GM12872 (cell line): ENCODE data around the gene ARG2.

Experiments used
- TF ChIP-seq, protein P1 (sequence below): IDR thresholded peaks from 3 replicates; pipeline ENCODE4 v1.5.1; 2011; ENCODE audit warnings: low read depth, mild to moderate bottlenecking, low read length, moderate library complexity; ENCODE audit not compliant: insufficient read depth

The ARG2 gene

DNA sequence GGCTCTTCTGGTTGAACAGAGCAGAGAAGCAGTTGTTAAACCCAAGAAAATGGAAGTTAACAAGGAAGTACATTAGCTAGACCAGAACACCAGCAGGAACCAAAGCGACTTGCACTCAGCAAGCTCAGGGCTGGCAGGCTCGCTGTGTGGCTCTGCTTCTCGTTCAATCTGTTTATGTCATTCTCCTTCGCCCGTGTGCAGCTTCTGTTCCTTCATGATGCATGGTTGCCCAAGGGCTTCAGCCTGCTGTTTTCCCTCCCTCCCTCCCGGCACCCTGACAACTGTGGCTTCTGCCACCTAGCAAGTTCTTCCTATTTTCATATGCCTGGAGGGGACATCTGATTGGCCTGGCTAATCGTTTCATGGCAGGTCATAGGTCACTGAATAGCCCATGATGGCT, 44.9 kb upstream of the ARG2 start:
- TF ChIP-seq, protein P1, sequence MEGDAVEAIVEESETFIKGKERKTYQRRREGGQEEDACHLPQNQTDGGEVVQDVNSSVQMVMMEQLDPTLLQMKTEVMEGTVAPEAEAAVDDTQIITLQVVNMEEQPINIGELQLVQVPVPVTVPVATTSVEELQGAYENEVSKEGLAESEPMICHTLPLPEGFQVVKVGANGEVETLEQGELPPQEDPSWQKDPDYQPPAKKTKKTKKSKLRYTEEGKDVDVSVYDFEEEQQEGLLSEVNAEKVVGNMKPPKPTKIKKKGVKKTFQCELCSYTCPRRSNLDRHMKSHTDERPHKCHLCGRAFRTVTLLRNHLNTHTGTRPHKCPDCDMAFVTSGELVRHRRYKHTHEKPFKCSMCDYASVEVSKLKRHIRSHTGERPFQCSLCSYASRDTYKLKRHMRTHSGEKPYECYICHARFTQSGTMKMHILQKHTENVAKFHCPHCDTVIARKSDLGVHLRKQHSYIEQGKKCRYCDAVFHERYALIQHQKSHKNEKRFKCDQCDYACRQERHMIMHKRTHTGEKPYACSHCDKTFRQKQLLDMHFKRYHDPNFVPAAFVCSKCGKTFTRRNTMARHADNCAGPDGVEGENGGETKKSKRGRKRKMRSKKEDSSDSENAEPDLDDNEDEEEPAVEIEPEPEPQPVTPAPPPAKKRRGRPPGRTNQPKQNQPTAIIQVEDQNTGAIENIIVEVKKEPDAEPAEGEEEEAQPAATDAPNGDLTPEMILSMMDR = no peak

GRCh38 chr14:67575684-67576083, 44.0 kb upstream of the ARG2 start:
- TF ChIP-seq, protein P1 = no peak

- TF ChIP-seq, protein P1 = no peak
Observed at GRCh38 chr14:67576216-67576955, 43.3 kb upstream of the ARG2 start.

DNA sequence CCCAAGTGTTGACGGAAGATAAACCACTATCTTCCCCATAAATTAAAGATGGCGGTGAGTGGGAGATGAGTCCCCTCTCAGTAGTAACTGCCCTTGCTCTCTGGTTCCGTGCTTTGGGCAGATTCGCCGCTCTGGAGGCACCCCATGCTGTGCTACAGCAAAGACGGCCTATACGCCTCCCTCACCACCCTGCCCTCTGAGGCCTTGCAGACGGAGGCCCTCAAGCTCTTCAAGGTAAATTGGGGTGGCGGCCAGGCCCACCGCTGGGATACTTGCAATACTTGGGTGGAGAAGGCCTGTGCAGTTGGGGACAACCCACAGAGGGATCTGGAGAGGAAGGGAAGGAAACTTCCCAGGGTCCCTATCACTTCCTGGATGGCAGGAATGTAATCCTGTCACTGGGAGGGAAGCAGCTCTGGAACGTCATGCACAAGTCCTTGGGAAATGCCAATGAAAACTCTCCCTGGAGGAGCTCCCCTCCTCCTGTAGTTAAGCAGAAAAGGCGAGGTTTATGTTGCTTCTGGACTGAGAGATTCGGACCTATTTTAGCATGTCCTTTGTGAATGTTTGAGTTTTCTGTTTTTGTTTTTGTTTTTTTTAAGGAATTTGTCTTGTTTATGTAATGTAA, 42.4 kb upstream of the ARG2 start:
- TF ChIP-seq, protein P1 = no peak

GRCh38 chr14:67577909-67578749, 41.6 kb upstream of the ARG2 start:
- TF ChIP-seq, protein P1 = no peak

DNA sequence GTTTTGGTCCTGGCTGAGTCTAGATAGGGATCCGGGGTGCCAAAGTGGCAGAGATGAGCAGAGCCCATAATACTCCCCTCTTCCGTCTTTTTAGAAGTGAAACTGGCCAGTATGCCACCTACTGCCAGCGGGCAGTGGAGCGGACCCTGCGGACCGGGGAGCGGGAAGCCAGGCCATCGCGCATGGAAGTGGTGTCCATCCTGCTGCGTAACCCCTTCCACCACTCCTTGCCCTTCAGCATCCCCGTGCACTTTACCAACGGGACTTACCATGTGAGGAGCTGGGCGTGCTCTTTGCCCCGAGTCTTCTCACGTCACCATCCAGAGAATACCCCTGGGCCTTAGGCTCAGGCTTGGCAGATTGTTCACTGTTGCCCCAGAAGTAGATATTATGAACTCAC, 40.7 kb upstream of the ARG2 start:
- TF ChIP-seq, protein P1 = no peak

GRCh38 chr14:67579636-67580035, 40.1 kb upstream of the ARG2 start:
- TF ChIP-seq, protein P1 = no peak
